Fibroblast of skin of right biceps (primary cell): Measurements from ENCODE around the gene FNDC3B.
"Not testable (repeated sequence)": the region's sequence is repeated elsewhere in the genome, so short reads cannot be mapped to it uniquely, and the experiment has no call there.

Source experiments
- DNase-seq: peaks from one replicate; pipeline ENCODE4 v3.0.0-alpha.2; 2013

FNDC3B gene

DNA sequence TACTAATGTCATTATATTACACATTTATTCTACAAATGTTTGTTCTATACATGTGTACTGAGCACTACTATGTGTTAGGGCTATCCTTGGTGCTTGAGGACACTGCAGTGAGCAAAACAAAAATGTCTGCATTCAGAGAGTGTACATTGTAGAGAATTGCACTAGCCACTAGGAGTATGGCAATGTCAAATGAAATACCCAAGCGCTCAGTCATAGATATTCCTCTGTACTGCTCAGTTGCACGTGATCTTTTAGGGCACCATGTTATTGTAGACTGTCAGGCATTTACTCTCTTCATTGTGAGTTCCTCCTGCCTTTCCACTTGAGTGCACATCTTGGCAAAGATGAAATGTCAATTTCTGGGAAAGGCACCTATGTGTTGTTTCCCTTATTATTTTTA is 36.8 kb downstream of the FNDC3B start:
- no peak for DNase-seq

DNA sequence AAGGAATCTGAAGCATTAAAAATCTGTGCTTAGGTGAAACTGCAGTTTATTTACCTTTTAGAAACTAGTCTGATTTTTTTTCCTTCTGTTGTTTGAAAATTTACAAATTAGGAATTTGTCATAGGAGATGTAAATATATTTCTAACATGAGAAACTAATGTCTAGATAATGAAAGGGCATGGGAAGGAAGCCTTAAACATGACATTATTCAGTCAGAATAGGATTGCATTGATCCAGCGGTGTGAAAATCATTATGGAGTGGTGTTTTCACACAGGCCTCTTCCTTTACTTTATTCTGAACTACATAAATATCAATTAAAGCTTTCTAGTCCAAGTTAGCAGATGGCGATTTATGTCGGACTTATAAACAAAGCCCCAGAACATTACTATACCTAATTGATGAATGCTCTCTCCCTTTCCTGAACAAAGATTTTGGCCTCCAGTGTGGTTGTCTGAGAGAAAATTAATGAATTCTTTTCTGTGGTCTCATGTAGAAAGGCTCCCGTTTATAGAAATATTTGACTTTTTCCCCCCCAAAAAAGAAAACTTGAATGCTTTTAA is 37.9 kb downstream of the FNDC3B start:
- no peak for DNase-seq

DNA sequence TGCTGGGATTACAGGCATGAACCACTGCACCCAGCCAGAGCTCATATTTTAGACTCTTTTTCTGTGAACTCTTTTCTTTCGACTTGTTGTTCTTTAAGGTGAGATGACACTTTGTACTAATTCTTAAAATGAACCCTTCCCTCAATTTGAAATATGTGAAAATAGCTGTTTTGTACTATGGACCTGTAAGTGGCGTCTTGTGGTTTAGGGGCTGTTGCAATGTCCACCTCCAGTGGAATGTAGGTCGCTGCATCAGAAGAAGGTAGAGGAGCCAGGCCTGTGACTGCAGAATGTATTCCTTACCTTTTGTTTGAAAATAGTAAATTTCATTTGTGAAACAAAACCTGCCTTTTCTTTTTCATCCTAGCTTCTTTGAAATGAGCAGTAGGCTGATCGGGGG is 38.9 kb downstream of the FNDC3B start:
- DNase-seq: no peak

DNA sequence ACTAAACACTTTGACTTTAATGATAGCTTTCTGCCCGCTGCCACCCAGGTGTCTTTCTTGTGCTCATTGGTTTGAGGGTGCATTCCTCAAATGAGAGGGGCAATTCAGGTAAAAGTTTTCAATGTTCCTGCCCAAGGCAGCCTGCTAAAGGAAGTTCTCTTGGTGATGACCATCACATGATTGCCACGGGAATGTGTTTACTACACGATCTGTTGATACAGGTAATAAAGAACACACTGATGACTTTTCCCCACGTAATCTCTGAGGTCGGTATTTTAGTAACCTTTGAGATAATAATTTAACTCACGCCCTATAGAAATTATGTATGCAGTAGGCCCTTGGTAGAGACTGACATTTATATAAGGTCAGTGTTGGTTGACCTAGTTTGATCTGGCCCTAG is 39.3 kb downstream of the FNDC3B start:
- DNase-seq: no peak

DNA sequence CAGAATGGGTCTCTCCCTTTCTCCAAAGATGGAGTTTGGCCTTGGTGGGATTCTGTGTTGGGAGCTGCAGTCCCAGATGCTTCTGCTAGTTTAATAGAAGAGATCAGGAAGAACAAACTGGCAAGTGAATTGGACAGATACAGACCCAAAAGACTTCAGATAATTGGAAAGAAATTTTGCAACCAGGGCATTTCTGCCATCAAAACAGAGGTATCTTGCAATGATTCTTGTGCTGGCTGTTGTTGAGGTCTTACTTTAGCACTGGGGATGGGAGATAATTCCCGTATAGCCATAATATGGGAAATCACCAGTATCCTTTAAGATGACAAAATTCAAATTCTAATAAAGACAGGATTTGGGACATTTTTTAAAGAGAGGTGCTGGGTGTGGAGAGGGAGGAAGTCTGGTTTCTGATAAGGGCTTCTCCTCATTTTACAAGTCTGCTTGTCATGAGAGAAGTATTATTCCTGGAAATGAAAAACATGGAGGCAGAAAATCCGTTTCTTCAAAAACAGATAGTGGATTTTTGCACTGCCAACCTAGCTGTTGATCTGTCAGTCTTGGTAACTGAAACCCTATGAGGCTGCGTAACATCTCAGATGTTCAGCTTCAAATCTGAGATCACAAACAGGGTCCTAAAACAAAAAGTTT is 40.1 kb downstream of the FNDC3B start:
- DNase-seq: no peak

DNA sequence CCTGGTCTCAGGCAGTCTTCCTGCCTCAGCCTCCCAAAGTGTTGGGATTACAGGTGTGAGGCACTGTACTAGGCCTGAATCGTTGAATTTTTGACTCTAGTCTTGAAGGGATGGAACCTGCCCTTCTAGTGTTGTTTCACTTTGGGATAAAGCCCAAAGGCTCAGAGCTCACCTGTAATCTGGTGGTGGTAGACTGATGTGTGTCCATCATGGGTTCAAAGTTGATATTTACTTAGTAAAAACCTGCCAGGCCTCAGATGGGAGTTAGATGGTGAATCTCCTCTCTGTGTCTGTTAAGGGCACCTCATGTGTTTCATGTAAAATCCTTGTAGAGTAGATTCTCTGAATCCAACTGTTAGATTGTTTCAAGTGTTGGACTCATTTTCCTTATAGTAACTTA is 41.1 kb downstream of the FNDC3B start:
- DNase-seq: no peak

DNA sequence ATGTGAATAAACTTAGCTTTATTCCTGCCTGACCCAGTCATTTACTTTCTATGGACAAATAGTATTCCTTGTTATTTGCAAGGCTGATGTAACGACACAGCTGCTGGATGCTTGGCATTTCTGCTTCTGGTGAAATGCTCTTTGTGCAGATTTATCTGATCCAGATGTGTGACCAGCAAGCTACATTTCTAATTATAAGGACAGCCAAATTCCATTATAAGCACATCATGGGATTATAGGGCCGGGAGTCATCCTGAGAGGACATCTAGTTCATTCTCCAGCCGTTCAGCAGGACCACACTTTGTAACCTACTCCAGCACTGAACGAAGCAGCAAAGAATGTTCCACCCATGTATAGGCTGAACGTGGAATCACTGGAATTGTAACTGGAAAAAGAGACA is 42.9 kb downstream of the FNDC3B start:
- peak; percentile 98 for DNase-seq

DNA sequence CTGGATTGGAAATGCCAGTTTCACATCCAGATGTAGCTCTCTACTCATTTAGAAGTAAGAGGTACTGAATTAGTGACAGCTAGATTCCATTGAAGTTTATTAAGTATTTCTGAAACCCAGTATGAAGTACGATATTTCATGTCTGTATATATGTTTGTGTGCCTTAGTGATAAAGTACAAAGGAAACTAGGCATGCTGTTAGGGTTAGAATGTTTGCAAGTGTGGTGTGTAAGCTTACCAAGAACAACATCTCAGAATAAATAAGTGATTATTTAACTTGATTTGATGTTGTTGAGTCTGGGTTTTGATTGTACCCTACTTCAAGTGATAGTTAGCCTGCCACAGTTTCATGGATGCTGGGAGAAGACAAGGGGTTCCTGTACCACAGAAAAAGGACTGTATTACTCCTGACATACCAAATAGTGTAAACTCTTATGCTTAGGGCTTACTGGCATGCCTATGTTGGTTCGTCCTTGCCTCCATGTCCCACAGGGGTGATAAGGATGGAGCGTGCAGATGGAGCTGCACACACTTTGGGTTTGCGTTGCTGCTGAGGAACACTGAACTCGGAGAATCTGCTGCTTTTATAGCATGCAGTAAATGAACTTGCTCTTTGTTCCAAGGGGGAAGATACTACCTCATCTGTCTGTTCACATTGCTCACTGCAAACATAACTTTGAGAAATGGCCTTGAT is 43.6 kb downstream of the FNDC3B start:
- DNase-seq: no peak

DNA sequence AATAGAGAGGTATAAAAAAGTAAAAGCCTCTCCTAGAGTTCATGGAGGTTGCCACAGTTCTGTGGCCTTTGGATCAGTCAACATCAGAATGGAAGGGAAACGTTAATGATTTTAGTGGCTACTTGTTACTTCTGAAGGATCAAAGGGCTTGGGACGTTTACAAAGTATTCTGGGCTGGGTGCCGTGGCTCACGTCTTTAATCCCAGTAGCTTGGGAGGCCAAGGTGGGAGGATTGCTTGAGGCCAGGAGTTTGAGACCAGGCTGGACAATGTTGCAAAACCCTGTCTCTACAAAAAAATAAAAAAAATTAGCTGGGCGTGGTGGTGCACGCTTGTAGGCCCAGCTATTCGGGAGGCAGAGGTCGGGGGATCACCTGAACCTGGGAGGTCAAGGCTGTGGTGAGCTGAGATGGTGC is 44.6 kb downstream of the FNDC3B start:
- DNase-seq: no peak

DNA sequence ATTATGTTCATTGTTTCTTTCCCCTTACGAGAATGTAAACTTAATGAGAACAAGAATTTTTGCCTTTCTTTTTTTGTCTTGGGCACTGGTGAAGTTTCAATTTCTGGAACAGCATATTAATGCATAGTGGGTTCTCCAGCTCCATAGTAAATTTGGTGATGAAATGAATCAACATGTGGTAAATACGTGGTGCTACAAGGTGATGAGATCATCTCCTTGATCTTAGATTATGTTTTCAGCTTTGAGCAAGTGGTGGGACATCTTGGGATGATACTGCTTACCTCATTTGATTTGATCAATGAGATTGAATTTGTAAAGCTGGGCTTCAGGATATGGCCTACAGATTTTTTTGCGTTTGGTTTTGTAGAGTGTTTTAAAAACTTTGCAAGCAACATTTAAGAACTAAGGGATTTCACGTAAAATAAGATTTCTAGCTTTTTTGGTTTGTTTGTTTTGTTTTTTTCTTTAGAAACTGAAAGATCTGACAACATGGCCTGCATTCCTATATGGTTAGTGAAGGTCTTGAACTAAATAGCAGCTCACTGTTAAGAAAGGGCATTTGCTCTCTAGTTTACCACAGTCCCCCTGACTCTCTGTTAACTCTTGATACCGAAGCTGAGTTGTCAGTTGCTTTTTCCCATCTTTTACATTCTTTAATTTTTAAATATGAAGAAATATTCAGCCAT is 45.6 kb downstream of the FNDC3B start:
- no peak for DNase-seq

DNA sequence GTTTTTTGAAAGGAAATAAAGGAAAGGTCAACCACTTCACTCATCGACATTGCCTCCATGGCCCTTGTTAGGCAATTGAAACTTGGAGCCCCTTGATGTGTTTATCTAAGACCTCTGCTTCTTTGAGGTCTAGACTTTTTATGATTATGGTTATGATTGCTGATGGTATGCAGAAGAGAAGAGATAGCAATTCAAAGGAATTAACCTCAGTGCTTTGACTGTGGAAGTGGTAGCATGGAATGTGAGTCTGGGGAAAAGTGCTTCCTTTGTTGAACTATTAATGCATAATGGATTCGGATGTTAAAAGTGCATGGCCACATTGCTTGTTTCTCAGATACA is 46.1 kb downstream of the FNDC3B start:
- no peak for DNase-seq

DNA sequence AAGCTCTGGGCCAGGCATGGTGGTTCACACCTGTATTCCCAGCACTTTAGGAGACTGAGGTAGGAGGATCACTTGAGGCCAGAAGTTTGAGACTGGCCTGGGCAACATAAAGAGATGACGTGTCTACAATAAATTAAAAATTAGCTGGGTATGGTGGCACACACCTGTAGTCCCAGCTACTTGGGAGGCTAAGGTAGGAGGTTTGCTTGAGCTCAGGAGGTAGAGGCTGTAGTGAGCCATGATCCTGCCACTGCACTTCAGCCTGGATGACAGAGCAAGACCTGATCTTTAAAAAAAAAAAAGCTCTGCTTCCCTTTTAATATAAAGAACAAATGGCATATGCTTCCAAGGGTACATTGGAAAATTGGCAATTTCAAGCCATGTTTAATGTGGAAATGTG is 46.7 kb downstream of the FNDC3B start:
- DNase-seq: no peak

DNA sequence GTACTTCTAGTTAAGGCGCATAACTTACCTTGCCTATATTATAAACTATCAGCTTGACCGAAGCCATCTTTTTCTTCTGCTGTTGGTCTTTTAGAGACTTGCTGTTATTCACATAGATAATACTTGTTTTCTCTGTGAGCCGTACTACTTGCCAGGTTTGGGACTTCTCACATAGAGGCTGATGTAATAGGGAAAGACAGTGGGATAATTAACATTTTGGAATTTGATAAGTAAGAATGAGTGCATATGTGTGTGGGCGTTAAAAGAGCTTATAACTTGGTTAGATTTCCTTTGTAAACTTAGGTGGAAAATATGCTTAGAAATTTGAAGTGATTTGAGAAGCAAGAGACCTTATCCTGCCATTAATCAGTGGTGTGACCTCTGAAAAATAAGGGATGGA is 47.8 kb downstream of the FNDC3B start:
- DNase-seq: no peak

DNA sequence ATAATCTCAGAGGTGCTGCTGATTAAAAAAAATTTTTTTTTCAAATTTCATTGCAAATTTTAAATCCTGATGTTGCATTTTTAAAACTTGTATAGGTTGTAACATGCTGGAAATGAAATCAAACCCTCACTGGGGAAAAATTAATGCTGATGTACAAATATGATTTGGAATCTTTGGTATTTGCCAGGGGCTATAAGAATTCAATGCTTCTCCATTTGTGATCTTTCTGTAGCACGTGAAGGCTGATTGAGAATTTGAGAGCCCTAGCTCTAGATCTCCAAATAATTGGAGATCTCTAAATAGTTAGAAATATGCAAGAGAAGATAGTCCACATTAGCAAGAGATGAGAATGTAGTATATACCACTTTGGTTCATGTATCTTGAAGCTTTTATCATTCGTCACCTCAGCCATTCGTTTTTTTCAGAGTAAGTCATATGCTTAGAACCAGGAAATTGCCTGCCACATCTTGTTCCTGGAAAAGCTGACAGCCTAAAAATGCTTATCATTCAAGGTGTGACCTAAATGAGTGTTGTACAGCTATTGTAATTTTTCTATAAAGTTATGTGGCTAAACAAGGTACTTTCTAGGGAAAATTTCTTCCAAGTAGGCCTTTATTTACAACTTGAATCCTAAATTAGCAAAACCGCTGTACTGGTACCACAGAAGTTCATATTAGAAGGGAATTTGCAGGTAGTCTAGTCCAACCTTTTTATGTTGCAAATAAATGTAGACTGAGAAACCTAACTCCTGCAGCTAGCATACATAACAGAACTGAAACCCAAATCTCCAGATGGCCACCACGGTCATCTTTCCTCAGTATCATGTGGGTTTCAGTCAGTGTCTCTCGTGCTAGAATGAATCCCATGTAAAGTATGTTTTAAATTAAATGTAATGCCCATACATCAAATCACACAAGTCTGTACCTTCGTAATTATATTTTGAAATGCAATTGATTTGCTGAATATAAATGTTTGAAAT is 48.5 kb downstream of the FNDC3B start:
- no peak for DNase-seq

DNA sequence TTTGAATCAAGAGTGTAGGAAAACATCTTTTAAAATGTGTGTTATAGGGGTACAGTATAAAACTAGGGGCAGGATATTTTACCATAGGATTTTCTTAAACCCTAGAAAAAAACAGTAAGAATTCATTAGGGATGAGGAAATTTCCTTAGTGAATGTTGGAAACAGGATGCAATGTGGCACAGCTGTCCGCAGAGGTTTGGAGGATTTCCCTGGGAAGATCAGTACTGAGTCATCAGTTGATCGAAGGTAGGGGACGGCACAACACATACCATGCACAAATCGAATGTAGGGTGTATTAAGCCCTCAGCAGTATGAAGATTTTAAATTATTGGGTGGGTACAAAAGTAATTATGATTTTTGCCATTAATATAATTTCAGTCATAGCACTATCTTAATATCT is 49.9 kb downstream of the FNDC3B start:
- DNase-seq: no peak

DNA sequence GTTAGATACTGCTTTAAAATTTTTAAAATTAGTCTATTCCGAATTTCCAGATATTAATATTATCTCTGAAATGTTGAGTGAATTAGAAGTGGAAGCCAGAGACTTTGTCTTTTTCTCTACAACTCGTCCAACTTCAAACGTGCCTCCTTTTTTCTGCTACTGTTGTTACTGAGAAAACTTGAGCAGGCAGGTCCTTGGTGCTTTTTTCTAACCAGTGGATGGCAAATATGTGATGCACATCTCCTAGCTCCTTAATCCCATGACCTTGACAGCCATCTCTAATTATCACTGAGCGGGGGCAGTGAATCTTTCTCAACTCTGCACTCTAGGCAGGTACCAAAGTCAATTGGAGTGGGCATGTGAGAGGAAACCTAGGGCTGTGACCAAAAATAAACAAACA is 50.7 kb downstream of the FNDC3B start:
- DNase-seq: no peak

DNA sequence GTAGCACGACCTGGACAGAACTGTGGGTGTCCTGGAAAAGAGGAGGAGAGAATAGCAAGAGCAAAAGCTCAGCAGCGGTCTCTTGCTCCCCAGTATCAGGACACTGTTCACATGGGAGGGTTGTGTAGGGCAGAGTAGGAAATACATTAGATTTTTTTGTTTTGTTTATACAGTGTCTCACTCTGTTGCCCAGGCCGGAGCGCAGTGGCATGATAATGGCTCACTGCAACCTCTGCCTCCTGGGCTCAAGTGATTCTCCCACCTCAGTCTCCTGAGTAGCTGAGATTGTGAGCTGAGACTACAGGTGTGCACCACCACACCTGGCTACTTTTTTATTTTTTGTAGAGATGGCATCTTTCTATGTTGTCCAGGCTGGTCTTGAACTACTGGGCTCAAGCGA is 53.3 kb downstream of the FNDC3B start:
- no peak for DNase-seq

DNA sequence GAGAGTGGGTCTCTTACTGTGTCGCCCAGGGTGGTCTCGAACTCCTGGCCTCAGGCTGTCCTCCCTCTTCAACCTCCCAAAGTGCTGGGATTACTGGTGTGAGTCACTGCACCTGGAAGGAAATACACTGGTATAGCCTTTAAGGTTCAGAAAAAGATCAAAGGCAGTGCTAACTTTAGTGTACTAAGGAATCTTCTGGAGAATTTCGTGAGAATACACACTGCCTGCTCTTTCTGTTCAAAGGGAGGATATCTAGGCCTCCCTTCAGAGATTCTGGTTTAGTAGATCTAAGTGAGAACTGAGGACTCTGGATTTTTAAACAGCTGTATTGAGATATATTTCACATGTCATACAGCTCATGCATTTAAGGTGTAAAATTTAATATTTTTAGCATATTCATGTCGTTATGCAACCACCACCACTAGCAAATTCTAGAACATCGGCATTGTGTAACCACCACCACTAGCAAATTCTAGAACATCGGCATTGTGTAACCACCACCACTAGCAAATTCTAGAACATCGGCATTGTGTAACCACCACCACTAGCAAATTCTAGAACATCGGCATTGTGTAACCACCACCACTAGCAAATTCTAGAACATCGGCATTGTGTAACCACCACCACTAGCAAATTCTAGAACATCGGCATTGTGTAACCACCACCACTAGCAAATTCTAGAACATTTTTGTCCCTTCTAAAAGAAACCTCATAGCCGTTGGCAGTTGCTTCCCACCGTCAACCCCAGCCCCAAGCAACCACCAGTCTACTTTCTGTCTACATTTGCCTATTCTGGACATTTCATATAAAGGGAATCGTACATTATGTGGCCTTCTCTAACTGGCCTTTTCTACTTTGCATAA is 54.4 kb downstream of the FNDC3B start:
- not testable (repeated sequence) for DNase-seq

DNA sequence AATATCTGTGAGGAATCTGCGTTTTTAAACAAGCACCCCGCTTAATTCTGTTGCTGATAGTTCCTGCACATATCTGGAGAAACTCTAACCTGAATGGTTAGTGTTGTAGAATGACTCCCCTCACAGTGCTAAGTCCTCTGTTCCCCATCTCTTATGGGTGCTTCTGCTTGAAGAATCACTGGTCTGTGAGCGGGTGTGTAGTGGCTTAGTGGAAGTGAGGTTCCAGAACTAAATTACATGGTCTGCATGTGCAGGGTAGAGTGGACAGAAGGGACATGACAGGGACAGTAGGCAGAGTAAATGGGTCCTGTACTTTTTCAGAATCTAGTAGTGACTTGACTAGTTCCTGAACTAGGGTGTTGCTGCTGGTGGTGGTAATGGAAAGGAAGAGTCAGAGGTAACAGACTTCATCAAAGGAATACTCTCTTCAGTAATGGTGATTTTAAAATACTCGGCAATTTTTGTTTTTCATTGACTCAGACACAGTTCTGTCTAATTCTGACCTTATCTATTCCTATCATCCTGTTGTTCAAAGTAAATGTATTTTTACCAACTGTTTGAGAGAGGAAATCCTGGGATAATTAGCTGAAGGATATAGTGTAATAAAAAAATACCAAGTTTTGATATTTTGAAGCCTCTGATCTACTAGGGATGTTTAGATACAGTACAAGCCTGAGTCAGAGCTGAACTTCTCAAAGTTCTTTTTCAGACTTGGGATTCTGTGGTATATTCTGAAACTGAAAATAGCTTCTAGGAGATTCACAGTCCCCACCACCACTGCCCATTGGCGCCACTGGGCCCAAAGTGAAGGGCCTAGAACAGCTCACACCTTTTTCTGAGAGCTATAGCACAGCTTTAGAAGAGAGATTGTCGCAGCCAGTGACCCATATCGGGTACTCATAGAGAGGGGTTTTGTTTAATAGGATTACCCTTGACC is 55.5 kb downstream of the FNDC3B start:
- no peak for DNase-seq

DNA sequence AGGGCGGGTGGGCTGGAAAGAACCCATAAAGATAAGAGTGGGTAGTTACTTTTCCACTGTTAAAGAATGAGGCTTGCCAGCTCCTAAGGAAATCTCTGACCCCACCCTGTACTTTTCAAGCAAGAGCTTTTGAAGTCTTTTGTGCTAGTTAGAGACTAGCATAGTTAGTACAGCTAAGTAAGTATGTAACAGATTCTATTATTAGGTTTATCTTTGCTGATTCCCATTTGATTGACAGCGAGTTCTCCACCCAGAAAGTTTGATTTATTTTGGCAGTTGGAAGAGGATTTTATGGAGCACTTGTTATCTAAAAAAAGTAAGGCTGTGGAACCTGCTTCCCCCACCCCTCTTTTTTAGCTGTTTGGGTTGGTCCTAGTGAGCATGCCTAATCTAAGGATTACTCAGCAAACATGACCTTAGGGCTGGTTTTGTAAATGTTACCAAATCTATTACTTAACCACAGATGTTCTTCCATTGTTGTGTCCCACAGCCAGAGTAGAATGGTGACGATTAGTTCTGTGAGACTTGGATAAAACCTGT is 57.6 kb downstream of the FNDC3B start:
- DNase-seq: no peak
